ENCODE measurements around the gene UMODL1.

DNA sequence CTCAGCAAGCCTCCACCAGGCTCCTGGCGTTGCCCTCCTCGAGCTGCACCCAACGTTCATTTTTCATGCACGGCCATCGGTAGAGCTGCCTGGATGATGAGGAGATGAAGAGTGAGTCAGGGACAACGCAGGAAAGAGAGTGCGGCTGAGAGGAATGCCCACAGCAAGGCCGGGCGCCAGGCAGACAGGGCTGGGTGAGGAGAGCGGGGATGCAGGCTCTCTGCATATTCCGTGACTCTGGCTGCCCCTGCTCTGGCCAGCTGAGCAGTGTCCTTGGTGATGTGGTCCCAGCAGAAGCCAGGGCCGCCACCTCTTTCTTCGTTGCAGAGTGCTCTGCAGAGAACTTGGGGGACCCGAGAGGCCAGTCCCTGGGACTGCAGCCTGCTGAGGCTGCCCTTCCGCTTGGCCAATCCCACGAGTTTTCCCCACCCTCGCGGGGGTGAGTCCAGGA, 10.8 kb downstream of the UMODL1 start:
- TF ChIP-seq, protein P1, sequence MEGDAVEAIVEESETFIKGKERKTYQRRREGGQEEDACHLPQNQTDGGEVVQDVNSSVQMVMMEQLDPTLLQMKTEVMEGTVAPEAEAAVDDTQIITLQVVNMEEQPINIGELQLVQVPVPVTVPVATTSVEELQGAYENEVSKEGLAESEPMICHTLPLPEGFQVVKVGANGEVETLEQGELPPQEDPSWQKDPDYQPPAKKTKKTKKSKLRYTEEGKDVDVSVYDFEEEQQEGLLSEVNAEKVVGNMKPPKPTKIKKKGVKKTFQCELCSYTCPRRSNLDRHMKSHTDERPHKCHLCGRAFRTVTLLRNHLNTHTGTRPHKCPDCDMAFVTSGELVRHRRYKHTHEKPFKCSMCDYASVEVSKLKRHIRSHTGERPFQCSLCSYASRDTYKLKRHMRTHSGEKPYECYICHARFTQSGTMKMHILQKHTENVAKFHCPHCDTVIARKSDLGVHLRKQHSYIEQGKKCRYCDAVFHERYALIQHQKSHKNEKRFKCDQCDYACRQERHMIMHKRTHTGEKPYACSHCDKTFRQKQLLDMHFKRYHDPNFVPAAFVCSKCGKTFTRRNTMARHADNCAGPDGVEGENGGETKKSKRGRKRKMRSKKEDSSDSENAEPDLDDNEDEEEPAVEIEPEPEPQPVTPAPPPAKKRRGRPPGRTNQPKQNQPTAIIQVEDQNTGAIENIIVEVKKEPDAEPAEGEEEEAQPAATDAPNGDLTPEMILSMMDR (conservative IDR thresholded peaks at IDR 0.05) = no peak
- no peak for TF ChIP-seq ZFX (IDR thresholded peaks at IDR 0.05)
